Measurements from ENCODE around the gene SCP2.
"Not testable (repeated sequence)": the region's sequence is repeated elsewhere in the genome, so short reads cannot be mapped to it uniquely, and the experiment has no call there.

SCP2 gene

GRCh38 chr1:52969234-52969633 lies 42.2 kb downstream of the SCP2 start:
- not testable (repeated sequence) for DNase-seq (ENCODE audit: low spot score)

GRCh38 chr1:52970149-52970548 lies 43.1 kb downstream of the SCP2 start:
- peak; percentile 5 for DNase-seq (ENCODE audit: low spot score)

GRCh38 chr1:52973841-52974240 lies 46.8 kb downstream of the SCP2 start:
- DNase-seq (ENCODE audit: low spot score): no peak

GRCh38 chr1:52976183-52977035 lies 49.3 kb downstream of the SCP2 start:
- no peak for DNase-seq (ENCODE audit: low spot score)

- DNase-seq (ENCODE audit: low spot score): no peak
Measured at GRCh38 chr1:52978045-52978444, 51.0 kb downstream of the SCP2 start.

GRCh38 chr1:52992733-52993132 lies 65.7 kb downstream of the SCP2 start:
- DNase-seq (ENCODE audit: low spot score): not testable (repeated sequence)

GRCh38 chr1:52994656-52995055 lies 67.6 kb downstream of the SCP2 start:
- no peak for DNase-seq (ENCODE audit: low spot score)

GRCh38 chr1:52996653-52997052 lies 69.6 kb downstream of the SCP2 start:
- no peak for DNase-seq (ENCODE audit: low spot score)

- no peak for DNase-seq (ENCODE audit: low spot score)
Measured at GRCh38 chr1:53001128-53001527, 74.1 kb downstream of the SCP2 start.

GRCh38 chr1:53006612-53007011 lies 79.5 kb downstream of the SCP2 start:
- not testable (repeated sequence) for DNase-seq (ENCODE audit: low spot score)

- DNase-seq (ENCODE audit: low spot score): not testable (repeated sequence)
Measured at GRCh38 chr1:53010247-53010646, 83.2 kb downstream of the SCP2 start.

- DNase-seq (ENCODE audit: low spot score): no peak
Measured at GRCh38 chr1:53011175-53011574, 84.1 kb downstream of the SCP2 start.

- DNase-seq (ENCODE audit: low spot score): peak; percentile 78
Measured at GRCh38 chr1:53014791-53015507, 87.9 kb downstream of the SCP2 start.

- DNase-seq (ENCODE audit: low spot score): no peak
Measured at GRCh38 chr1:53015508-53015860, 88.4 kb downstream of the SCP2 start.

GRCh38 chr1:53016705-53017104 lies 89.6 kb downstream of the SCP2 start:
- DNase-seq (ENCODE audit: low spot score): no peak

- DNase-seq (ENCODE audit: low spot score): no peak
Measured at GRCh38 chr1:53020588-53020987, 93.5 kb downstream of the SCP2 start.

GRCh38 chr1:53022179-53022578 lies 95.1 kb downstream of the SCP2 start:
- DNase-seq (ENCODE audit: low spot score): no peak

GRCh38 chr1:53023546-53023945 lies 96.5 kb downstream of the SCP2 start:
- DNase-seq (ENCODE audit: low spot score): no peak

- DNase-seq (ENCODE audit: low spot score): no peak
Measured at GRCh38 chr1:53024117-53024516, 97.0 kb downstream of the SCP2 start.

- no peak for DNase-seq (ENCODE audit: low spot score)
Measured at GRCh38 chr1:53025034-53025768, 98.1 kb downstream of the SCP2 start.

GRCh38 chr1:53025769-53026112 lies 98.7 kb downstream of the SCP2 start:
- DNase-seq (ENCODE audit: low spot score): no peak

GRCh38 chr1:53026254-53026653 lies 99.2 kb downstream of the SCP2 start:
- no peak for DNase-seq (ENCODE audit: low spot score)
